ENCODE measurements around the gene RBBP8NL. TPM values are rescaled to one million over a fixed set of nuclear protein-coding genes. Genes with fewer than 3 reads are reported as not detected.

RBBP8NL gene
- total RNA-seq, 1 experiment from 2014 or later: 6.2 TPM

- no TSS peak for BruUV-seq (replicated peaks)
- CTCF ChIA-PET: no interaction called here
- no peak for TF ChIP-seq CTCF (IDR thresholded peaks at IDR 0.05; ENCODE audit: unreplicated experiment)
- H3K9me3 Mint-ChIP-seq (ENCODE audit: low read depth, unreplicated experiment): no peaks in the 10 kb centered on the region
- no peak overlapping the region for H3K27ac Mint-ChIP-seq (ENCODE audit: unreplicated experiment)
- H3K27me3 Mint-ChIP-seq (ENCODE audit: unreplicated experiment): peaks cover 69% of the 10 kb centered on the region
- peaks cover 10% of the 10 kb centered on the region for H3K4me1 Mint-ChIP-seq (ENCODE audit: low read depth, unreplicated experiment)
- H3K4me3 Mint-ChIP-seq (ENCODE audit: low read depth, unreplicated experiment): no peak overlapping the region
- no peak for DNase-seq
- H3K36me3 Mint-ChIP-seq (ENCODE audit: insufficient read depth, unreplicated experiment): peaks cover 6% of the 10 kb centered on the region
- intact Hi-C loops (cut with micrococcal nuclease; ENCODE audit: unreplicated experiment): no loop called here
Observed at GRCh38 chr20:62472941-62473585, 45.7 kb upstream of the RBBP8NL start.

GRCh38 chr20:62472138-62472940, 45.0 kb upstream of the RBBP8NL start:
- H3K36me3 Mint-ChIP-seq (ENCODE audit: insufficient read depth, unreplicated experiment): peaks cover 6% of the 10 kb centered on the region
- intact Hi-C loops (cut with micrococcal nuclease; ENCODE audit: unreplicated experiment): no loop called here
- no peak overlapping the region for H3K27ac Mint-ChIP-seq (ENCODE audit: unreplicated experiment)
- CTCF ChIA-PET: no interaction called here
- peaks cover 69% of the 10 kb centered on the region for H3K27me3 Mint-ChIP-seq (ENCODE audit: unreplicated experiment)
- TF ChIP-seq CTCF (IDR thresholded peaks at IDR 0.05; ENCODE audit: unreplicated experiment): no peak
- no TSS peak for BruUV-seq (replicated peaks)
- peaks cover 10% of the 10 kb centered on the region for H3K4me1 Mint-ChIP-seq (ENCODE audit: low read depth, unreplicated experiment)
- no peak for DNase-seq
- H3K9me3 Mint-ChIP-seq (ENCODE audit: low read depth, unreplicated experiment): no peaks in the 10 kb centered on the region
- H3K4me3 Mint-ChIP-seq (ENCODE audit: low read depth, unreplicated experiment): no peak overlapping the region

GRCh38 chr20:62470459-62470858, 43.1 kb upstream of the RBBP8NL start:
- Mint-ChIP-seq H3K4me3 (ENCODE audit: low read depth, unreplicated experiment) (no peak overlapping the region), H3K36me3 (ENCODE audit: insufficient read depth, unreplicated experiment) (peaks cover 6% of the 10 kb centered on the region), H3K9me3 (ENCODE audit: low read depth, unreplicated experiment) (no peaks in the 10 kb centered on the region), H3K27ac (ENCODE audit: unreplicated experiment) (no peak overlapping the region), H3K27me3 (ENCODE audit: unreplicated experiment) (peaks cover 75% of the 10 kb centered on the region), H3K4me1 (ENCODE audit: low read depth, unreplicated experiment) (no peaks in the 10 kb centered on the region)
- TF ChIP-seq CTCF (IDR thresholded peaks at IDR 0.05; ENCODE audit: unreplicated experiment): no peak
- no TSS peak for BruUV-seq (replicated peaks)
- CTCF ChIA-PET: interaction anchor here (0.7 kb wide), 1 partner anchor 353 kb away, joined by 3 read pairs; no protein-coding TSS in a partner anchor
- intact Hi-C loops (cut with micrococcal nuclease; ENCODE audit: unreplicated experiment): no loop called here
- no peak for DNase-seq

- CTCF ChIA-PET: no interaction called here
- H3K4me3 Mint-ChIP-seq (ENCODE audit: low read depth, unreplicated experiment): no peak overlapping the region
- no peak for DNase-seq
- peaks cover 79% of the 10 kb centered on the region for H3K27me3 Mint-ChIP-seq (ENCODE audit: unreplicated experiment)
- no peaks in the 10 kb centered on the region for H3K4me1 Mint-ChIP-seq (ENCODE audit: low read depth, unreplicated experiment)
- peaks cover 6% of the 10 kb centered on the region for H3K36me3 Mint-ChIP-seq (ENCODE audit: insufficient read depth, unreplicated experiment)
- intact Hi-C loops (cut with micrococcal nuclease; ENCODE audit: unreplicated experiment): no loop called here
- H3K27ac Mint-ChIP-seq (ENCODE audit: unreplicated experiment): no peak overlapping the region
- no peak for TF ChIP-seq CTCF (IDR thresholded peaks at IDR 0.05; ENCODE audit: unreplicated experiment)
- BruUV-seq (replicated peaks): no TSS peak
- no peaks in the 10 kb centered on the region for H3K9me3 Mint-ChIP-seq (ENCODE audit: low read depth, unreplicated experiment)
Observed at GRCh38 chr20:62470001-62470400, 42.7 kb upstream of the RBBP8NL start.

Measured in Calu3 (cell line).